Measurements from ENCODE around the gene TLCD3A.
"Not testable (repeated sequence)": the region's sequence is repeated elsewhere in the genome, so short reads cannot be mapped to it uniquely, and the experiment has no call there.

TLCD3A gene

GRCh38 chr17:732067-732901 lies at the start of gene TLCD3A:
TSS of gene TLCD3A (plus strand) at chr17:732596. CDS start at chr17:732648, 52 bp downstream.
- no peak for DNase-seq

- no peak for DNase-seq
These were observed 49.4 kb upstream of the TLCD3A start for GRCh38 chr17:683040-683439.

GRCh38 chr17:683499-684254 lies 48.7 kb upstream of the TLCD3A start:
- no peak for DNase-seq

GRCh38 chr17:685006-685405 lies 47.4 kb upstream of the TLCD3A start:
- DNase-seq, result no peak

GRCh38 chr17:688100-688989 lies 44.1 kb upstream of the TLCD3A start:
- no peak for DNase-seq

DNA sequence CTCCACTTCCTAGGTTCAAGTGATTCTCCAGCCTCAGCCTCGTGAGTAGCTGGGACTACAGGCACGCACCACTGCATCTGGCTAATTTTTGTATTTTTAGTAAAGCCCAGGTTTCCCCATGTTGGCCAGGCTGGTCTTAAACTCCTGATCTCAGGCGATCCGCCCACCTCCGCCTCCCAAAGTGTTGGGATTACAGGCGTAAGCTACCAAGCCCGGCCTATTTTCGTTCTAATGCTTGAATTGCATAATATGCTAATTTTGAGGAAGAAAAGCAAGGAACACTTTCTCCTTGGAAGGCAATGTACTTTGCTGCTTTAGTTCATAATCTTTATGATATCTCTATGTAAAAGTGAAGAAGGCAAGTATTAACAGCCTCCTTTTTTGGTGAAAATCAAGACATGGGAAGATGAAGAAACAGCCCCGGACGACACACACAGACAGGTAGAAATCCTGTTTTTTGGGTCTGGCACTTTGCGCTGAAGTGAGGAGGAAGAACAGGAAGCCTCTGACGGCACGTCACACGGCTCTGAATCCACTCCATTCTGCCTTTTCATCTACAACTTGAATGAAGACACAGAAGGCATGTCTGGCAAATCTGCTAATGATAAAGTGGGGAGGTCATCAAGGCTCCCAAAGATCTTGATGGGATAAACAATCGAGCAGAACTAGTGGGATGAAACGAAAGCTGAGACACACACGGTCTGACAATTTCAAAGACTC lies 42.7 kb upstream of the TLCD3A start:
- DNase-seq, result no peak

- DNase-seq, result no peak
These were observed 42.0 kb upstream of the TLCD3A start for GRCh38 chr17:690361-690760.

GRCh38 chr17:691423-691822 lies 41.0 kb upstream of the TLCD3A start:
- no peak for DNase-seq

- no peak for DNase-seq
These were observed 40.3 kb upstream of the TLCD3A start for GRCh38 chr17:692116-692515.

DNA sequence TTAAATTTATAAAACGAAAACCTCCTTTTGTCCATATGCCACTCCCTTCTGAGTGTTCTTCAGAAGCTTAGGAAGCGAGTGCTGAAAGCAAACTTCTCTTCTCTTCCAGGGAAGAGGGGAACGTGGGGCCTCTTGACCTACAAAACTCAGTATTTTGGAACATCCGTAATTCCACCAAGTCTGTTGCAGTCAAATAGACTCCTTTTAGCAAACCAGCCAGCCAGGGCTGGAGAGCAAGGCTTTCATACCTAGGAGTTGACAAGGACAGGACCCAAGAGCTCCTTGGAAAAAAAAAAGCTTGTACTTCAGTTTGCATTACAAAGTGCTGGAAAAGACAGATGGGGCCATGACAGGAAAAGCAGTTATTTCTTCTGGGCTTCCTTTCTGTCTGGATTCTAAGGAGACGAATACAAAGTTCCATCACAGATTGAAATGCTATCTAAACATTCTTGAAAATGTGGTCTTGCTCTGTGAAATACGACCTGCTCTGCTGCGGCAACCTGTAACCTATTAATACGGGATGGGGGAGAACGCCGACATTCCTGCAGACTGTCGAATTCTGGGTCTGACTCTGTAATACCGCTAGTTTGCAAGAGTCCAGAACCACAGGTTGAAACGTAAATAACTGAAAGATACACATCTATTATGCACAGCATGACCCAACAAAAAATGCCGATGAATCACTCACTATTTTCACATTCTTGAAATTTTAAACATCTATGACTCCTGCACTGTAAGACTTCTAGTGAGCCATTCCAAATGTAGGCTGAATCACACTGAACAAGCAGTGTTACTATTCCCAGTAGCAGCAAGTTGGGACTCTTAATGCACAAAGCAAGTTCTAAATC lies 38.4 kb upstream of the TLCD3A start:
- DNase-seq, result no peak

DNA sequence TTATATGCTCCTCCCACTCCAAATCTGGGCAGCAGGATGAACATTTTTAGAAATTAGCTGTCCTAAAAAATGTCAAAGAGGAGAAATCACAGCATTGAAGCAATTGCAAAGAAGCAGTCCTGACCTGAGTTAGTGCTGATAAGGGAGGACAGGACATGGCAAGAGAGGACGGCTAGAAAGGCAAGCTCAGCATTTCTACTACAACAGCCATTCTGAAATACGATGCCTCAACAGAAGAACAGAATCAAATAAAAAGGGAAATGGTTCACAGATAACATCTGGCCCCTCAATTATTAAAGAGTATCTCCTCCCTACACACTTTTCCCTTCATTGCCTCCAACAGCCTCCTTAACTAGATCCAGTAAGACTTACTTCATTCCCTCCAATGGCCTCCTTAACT lies 36.0 kb upstream of the TLCD3A start:
- DNase-seq, result no peak

DNA sequence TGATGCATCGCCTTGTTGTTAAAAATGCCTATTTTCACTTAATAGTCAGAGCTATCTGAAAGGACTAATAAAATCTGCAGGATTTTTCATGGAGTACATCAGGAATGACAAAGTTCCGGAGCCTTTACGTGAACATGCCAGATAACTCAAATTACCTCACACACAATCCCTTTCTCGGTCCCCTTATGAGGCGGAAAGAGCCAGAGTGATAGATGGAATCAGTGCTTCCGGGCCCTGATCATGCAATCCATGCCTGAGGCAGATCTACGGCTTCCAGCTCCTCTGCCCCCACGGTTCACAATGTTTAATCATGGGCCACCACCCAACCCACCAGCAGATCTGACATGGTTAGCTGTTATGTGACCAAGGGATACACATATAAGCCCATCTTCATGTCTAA lies 34.7 kb upstream of the TLCD3A start:
- DNase-seq, result no peak

- not testable (repeated sequence) for DNase-seq
These were observed 34.3 kb upstream of the TLCD3A start for GRCh38 chr17:698096-698495.

DNA sequence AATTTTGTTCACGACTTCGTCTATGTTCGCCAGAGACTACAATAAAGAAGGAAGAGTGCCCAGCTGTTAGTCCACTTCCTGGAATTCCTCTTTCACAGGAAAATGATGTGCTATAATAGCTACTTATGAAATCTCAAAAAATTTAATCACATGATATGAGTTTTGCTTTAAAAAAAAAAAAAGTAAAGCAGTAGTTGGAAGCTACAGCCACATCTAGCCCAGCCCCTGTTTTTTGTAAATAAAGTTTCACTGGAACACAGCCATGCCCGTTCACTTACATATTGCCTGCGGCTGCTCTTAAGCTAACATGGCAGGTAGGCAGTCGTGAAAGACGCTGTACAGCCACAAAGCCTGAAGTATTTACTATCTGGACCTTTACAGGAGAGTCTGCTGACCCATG lies 33.1 kb upstream of the TLCD3A start:
- DNase-seq, result no peak

DNA sequence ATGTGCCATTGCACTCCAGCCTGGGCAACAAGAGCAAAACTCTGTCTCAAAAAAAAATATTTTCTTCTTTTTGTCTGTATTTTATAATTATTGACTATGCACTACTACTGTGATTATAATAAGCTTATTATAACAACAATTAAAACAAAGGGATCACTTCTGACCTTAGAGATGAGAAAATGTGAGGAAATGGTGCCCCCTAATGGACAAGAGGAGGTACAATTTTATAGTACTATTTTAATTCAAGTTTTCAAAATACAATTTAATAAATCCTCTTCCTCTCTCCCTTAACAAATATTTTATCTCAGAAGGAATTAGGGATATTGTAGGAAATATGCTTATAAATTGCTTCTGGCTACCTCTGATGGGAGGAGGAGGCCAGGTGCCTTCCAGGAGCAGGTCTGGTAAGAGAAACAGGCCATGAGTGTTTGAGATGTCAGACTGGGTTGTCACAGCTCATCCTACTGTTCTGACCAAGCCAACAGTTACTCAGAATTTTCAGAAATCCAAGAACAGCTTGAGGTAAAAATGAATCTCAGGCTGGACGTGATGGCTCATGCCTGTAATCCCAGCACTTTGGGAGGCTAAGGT lies 31.8 kb upstream of the TLCD3A start:
- no peak for DNase-seq

DNA sequence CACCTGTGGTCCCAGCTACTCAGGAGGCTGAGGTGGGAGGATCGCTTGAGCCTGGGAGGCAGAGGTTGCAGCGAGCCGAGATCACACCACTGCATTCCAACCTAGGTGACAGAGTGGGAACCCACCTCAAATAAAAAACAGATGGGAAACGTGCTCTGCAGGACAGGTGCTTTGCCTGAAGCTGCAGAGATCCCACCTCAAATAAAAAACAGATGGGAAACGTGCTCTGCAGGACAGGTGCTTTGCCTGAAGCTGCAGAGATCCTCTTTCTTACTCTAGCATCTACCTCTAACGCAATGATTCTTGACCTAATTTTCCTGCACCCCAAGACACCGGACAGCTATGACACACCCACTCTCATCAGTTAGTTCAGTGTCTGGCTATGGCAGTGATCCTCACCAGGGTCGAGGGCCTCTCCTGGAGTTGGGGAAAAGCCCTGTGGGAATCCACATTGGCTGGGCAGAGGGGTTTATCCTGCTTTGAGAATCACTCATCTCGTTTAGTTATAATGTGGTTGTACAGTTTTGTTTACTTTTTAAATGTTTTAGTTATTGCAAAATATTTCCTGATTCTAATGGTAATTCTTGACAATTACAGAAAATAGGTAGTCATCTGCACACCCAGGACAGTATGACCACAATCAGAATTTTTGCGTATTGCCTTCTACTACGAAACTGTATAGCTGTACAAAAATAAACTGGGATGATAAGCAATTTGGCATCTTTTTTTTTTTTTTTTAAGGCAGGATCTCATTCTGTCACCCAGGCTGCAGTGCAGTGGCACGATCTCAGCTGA lies 29.1 kb upstream of the TLCD3A start:
- DNase-seq, result no peak

GRCh38 chr17:704111-704864 lies 28.1 kb upstream of the TLCD3A start:
- no peak for DNase-seq

DNA sequence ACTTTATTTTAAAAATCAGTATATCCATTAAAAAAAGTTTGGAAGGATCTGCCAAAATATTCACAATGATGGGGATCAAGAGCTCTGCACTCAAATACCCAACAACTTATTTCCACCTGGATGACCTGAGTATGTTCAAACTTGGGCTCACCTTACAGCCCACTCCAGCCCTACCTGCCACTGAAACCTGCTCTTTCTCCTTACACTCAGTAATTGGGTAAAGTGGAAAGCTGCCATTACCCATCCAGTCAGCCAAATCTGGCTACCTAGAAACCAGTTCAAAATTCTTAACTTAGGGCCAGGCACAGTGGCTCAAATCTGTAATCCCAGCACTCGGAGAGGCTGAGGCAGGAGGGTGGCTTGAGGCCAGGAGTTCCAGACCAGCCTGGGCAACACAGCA lies 27.4 kb upstream of the TLCD3A start:
- no peak for DNase-seq

DNA sequence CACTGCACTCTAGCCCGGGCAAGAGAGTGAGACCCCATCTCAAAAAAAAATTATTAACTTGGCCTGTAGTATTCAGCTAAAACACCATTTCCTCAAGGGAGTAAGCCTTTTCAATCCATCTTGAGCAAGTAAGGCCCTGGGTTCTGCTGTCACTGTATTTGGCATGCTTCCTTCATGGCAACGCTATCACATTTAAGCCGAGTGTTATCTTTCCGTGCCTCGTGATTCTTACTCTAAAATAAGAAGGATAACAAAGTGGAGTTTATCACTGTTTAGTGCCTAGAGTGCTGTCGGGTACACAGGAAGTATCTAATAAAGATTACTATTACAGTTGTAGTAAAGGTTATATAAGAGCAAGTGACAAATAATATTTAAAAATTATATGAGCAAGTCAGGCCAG lies 26.5 kb upstream of the TLCD3A start:
- DNase-seq, result no peak

DNA sequence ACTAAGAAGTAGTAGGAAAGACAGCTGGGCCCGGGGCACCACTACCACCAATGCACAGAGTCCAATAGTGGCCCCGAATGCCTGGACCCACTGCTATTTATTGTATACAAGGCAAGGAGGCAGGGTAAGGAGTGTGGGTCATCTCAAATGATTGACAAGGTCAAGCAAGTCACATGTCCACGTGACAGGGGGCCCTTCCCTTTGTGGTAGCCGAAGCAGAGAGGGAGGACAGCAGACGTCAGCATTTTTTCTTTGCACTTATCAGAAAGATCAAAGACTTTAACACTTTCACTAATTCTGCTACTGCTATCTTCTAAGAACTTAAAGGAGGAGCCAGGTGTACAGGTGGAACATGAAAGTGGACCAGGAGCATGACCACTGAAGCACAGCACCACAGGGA lies 24.3 kb upstream of the TLCD3A start:
- no peak for DNase-seq
